ENCODE measurements around the gene SYT1. TPM values are rescaled to one million over a fixed set of nuclear protein-coding genes. Genes with fewer than 3 reads are reported as not detected.
"Not testable (repeated sequence)": the region's sequence is repeated elsewhere in the genome, so short reads cannot be mapped to it uniquely, and the experiment has no call there.

The SYT1 gene
- total RNA-seq: not detected

DNA sequence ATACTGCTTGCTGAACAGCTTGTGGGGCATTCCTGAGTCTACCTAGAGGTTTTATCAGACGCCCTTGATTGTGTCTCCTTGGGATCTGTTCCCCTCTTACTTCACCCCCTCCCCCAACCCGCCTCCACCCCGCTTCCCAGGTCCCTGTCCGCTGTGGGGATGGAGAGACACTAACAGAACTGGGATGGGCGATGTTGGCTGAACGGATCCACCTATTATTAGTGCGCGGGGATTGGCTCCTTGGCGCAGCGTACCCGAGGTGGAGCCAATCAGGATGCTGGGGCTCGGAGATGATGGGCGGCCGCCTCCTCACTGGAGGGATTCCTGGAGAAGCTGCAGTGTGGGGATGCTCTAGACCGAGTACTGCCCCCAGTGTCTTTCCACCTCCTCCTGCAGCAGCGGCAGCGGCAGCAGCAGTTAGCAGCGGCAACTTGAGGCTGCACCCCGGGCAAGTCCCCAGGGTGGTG, at the start of gene SYT1:
SYT1 (plus strand) TSS at position 372 of the 467 bp plus-strand sequence.
- H3K9me3 Mint-ChIP-seq (ENCODE audit: low read depth): no peaks in the 10 kb centered on the region
- DNase-seq: peak; percentile 3
- H3K4me1 Mint-ChIP-seq: peaks cover 7% of the 10 kb centered on the region
- no peak within 1 kb of the TSS for H3K27ac Mint-ChIP-seq
- intact Hi-C loops (cut with DNase I, micrococcal nuclease): no loop called here
- no peak within 1 kb of the TSS for H3K4me3 Mint-ChIP-seq
- POLR2A ChIA-PET: no interaction called here
- CTCF ChIA-PET: no interaction called here
- no peaks in the 10 kb centered on the region for H3K36me3 Mint-ChIP-seq (ENCODE audit: low read depth)
- no peak for ATAC-seq
- peaks cover 16% of the 10 kb centered on the region for H3K27me3 Mint-ChIP-seq

DNA sequence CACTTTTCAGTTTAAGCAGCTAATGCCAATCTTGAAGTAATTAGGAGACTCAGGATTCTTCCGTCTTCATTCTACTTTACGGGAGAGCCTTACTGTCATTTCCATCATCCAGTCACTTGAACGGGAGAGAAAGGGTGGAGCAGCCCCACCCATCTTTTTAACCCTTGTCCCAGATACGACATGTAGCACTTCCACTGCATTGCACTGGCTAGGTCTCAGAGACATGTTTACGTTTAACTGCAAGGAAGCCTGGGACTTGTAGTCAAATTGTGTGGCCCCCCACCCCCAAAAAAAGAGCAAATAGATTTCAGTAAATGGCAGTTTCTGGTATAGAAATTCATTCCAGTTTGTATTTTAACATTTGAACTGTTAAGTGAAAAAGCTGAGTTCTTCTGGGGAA, 46.1 kb upstream of the SYT1 start:
- ATAC-seq (no peak), DNase-seq (no peak)
- no peak overlapping the region for H3K27ac Mint-ChIP-seq
- H3K9me3 Mint-ChIP-seq (ENCODE audit: low read depth): peaks cover 14% of the 10 kb centered on the region
- H3K4me3 Mint-ChIP-seq: no peak overlapping the region
- ChIA-PET POLR2A (no interaction called here), CTCF (no interaction called here)
- intact Hi-C loops (cut with DNase I, micrococcal nuclease): no loop called here
- H3K36me3 Mint-ChIP-seq (ENCODE audit: low read depth): no peaks in the 10 kb centered on the region
- no peaks in the 10 kb centered on the region for H3K4me1 Mint-ChIP-seq
- no peaks in the 10 kb centered on the region for H3K27me3 Mint-ChIP-seq

DNA sequence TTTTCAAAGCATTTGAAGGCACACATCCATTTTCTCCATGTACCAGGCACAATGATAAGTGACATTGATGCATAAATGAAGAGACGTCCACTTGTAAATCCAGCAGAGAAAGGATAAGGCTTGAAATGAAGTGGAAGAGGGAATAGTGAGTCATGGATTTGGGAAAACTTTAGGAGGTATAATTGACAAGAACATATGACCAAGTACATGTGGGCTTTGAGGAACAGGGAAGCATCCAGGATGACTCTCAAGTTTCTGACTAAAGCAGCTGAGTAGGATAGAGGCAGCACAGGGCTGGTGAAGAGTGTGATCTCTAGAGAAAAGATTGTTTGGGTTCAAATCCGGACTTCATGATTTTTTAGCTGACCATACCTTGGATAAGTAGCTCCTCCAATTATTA, 43.6 kb upstream of the SYT1 start:
- Mint-ChIP-seq H3K4me1 (no peaks in the 10 kb centered on the region), H3K27me3 (no peaks in the 10 kb centered on the region), H3K9me3 (ENCODE audit: low read depth) (peaks cover 8% of the 10 kb centered on the region), H3K4me3 (no peak overlapping the region), H3K27ac (no peak overlapping the region), H3K36me3 (ENCODE audit: low read depth) (no peaks in the 10 kb centered on the region)
- ChIA-PET POLR2A (no interaction called here), CTCF (no interaction called here)
- intact Hi-C loops (cut with DNase I, micrococcal nuclease): no loop called here
- DNase-seq (no peak), ATAC-seq (no peak)

DNA sequence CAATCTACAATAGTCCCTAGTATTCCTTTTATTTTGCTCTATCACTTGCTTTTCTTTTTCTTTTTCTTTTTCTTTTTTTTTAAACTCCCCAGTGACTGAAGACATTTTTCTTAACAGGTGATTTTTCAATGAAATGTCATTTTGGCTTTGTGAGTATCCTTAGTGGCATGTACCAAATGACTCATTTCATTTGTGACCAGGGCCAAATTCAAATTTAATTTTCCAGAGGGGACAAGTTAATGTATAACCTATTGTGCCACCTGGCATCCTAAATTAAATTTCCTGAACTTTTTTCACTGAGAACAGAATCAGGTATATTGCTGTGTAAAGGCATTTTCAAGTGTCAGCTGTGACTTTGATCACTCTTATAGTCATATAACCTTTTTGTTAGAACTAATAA, 39.7 kb upstream of the SYT1 start:
- Mint-ChIP-seq H3K4me3 (no peak overlapping the region), H3K9me3 (ENCODE audit: low read depth) (no peaks in the 10 kb centered on the region), H3K4me1 (no peaks in the 10 kb centered on the region), H3K36me3 (ENCODE audit: low read depth) (no peaks in the 10 kb centered on the region), H3K27me3 (no peaks in the 10 kb centered on the region), H3K27ac (no peak overlapping the region)
- DNase-seq: no peak
- ChIA-PET POLR2A (no interaction called here), CTCF (no interaction called here)
- no peak for ATAC-seq
- intact Hi-C loops (cut with DNase I, micrococcal nuclease): no loop called here

DNA sequence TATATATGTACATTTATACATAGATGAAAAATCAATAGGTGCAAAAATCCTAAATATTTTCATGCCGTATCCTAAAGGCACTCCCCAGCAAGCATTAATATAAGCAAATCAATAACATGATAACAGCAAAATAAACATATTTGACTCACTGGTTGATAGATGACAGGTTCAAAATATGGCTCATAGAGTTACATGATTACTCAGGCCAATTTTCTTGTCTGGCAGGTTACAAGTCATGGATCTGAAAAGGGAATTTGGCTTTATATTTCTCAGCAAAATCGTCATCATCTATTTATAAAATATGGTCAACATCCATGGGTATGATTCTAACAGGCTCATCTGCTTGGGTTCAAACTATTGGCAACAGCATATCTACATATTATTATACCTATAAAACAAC, 34.9 kb upstream of the SYT1 start:
- Mint-ChIP-seq H3K27me3 (no peaks in the 10 kb centered on the region), H3K36me3 (ENCODE audit: low read depth) (no peaks in the 10 kb centered on the region), H3K4me1 (no peaks in the 10 kb centered on the region), H3K27ac (no peak overlapping the region), H3K4me3 (no peak overlapping the region), H3K9me3 (ENCODE audit: low read depth) (peaks cover 2% of the 10 kb centered on the region)
- DNase-seq: no peak
- ATAC-seq: no peak
- intact Hi-C loops (cut with DNase I, micrococcal nuclease): no loop called here
- CTCF ChIA-PET: no interaction called here
- POLR2A ChIA-PET: no interaction called here

DNA sequence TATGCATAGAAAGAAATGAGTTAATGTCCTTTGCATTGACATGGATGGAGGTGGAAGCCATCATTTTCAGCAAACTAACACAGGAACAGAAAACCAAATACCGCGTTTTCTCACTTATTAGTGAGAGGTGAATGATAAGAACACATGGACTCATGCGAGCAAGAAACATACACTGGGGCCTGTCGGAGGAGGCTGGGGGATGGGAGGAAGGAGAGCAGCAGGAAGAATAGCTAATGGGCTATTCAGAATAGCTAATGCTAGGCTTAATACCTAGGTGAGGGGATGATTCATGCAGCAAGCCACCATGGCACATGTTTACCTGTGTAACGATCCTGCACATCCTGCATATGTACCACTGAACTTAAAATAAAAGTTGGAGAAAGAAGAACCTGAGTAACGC, 29.1 kb upstream of the SYT1 start:
- ChIA-PET CTCF (no interaction called here), POLR2A (no interaction called here)
- no peak for DNase-seq
- Mint-ChIP-seq H3K27me3 (no peaks in the 10 kb centered on the region), H3K4me3 (no peak overlapping the region), H3K36me3 (ENCODE audit: low read depth) (no peaks in the 10 kb centered on the region), H3K4me1 (no peaks in the 10 kb centered on the region), H3K27ac (no peak overlapping the region), H3K9me3 (ENCODE audit: low read depth) (peaks cover 6% of the 10 kb centered on the region)
- intact Hi-C loops (cut with DNase I, micrococcal nuclease): no loop called here
- ATAC-seq: no peak

DNA sequence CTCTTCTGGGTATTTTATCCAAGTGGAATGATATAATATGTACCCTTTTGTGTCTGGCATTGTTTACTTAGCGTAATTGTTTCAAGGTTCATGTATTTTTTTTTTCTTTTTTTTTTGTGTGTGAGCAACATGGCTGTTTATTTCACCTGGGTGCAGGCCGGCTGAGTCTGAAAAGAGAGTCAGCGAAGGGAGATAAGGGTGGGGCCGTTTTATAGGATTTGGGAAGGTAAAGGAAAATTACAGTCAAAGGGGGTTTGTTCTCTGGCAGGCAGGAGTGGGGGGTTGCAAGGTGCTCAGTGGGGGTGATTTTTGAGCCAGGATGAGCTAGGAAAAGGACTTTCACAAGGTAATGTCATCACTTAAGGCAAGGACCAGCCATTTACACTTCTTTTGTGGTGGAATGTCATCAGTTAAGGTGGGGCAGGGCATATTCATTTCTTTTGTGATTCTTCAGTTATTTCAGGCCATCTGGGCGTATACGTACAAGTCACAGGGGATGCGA, 24.0 kb upstream of the SYT1 start:
- H3K36me3 Mint-ChIP-seq (ENCODE audit: low read depth); H3K27me3 Mint-ChIP-seq; H3K9me3 Mint-ChIP-seq (ENCODE audit: low read depth); H3K4me1 Mint-ChIP-seq; ATAC-seq; POLR2A ChIA-PET; DNase-seq; CTCF ChIA-PET; H3K4me3 Mint-ChIP-seq; H3K27ac Mint-ChIP-seq; intact Hi-C loops (cut with DNase I, micrococcal nuclease): not testable (repeated sequence)

DNA sequence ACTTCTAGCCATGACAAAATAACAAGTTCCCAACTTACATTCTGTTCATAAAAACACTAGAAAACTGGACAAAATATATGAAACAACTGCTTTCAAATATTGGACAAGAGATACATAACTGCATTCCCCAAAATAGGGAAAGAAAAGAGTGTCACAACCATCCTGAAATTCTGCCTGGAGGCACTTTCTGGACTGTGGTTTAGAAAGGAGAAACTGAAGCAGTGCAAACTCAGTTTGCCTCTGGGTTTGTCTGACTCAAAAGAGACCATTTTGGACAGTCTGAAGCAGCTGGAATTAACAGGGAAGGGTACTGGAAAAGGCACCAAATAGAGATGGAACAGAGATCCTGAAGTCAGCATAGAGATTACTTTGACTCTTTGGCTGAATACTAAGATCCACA, 11.3 kb upstream of the SYT1 start:
- no peak for ATAC-seq
- POLR2A ChIA-PET: interaction anchor here (0.6 kb wide), 1 partner anchor 382 kb away, joined by 3 read pairs; no protein-coding TSS in a partner anchor
- no peaks in the 10 kb centered on the region for H3K36me3 Mint-ChIP-seq (ENCODE audit: low read depth)

DNA sequence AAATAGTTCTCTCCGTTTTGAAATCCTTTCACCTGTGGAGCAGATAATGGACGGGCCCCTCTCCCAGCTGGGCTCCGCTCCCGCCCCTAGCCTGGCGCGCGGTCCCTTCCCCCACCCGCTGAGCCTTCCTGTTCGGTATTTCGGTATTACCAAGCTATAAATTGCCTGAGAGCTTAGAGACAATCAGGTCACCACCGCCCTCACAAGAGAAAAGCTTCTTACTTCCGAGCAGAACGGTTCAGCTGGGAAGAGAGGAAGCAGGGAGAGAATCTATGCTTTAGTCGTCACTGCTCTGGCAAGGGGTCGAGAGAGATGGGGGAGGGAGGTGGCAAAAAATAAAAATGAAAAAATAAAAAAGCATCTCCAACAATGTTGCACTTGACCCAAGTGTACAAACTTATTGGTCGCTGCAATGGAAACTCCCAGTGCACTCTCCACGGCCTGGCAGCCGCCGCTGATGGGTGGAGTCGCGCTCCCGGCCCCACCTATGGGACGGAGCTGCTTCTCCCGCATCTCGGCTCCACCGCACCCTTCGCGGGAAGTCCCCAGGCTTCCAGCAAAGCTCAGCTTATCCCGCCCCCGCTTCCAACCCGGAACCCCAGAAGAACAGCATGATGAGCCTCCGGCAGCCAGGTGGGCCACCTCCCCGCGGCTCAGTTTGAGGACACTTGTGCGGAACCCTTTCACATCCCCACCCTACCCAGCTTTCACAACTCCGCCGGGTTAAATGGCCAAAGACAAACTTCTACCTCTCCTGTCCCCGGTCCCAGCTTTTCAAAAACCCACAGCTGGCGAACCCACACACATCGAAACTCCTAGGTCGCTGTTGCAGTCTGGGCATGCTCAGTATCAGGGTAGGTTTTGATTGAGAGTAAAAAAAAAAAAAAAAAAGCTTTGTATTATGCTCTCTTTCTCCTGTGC, 832 bp upstream of the SYT1 start:
- intact Hi-C loops (cut with DNase I, micrococcal nuclease): no loop called here
- POLR2A ChIA-PET: no interaction called here
- Mint-ChIP-seq H3K4me3 (no peak overlapping the region), H3K27ac (no peak overlapping the region), H3K36me3 (ENCODE audit: low read depth) (no peaks in the 10 kb centered on the region), H3K9me3 (ENCODE audit: low read depth) (no peaks in the 10 kb centered on the region), H3K4me1 (peaks cover 7% of the 10 kb centered on the region), H3K27me3 (peaks cover 16% of the 10 kb centered on the region)
- ATAC-seq (no peak), DNase-seq (peak; percentile 8)
- CTCF ChIA-PET: interaction anchor here (0.6 to 0.9 kb wide), 2 partner anchors 14 to 671 kb away, joined by 3 read pairs; no protein-coding TSS in a partner anchor

More for the DNA sequence above, 11.3 kb upstream of the SYT1 start:
- peaks cover 7% of the 10 kb centered on the region for H3K9me3 Mint-ChIP-seq (ENCODE audit: low read depth)
- H3K4me1 Mint-ChIP-seq: no peaks in the 10 kb centered on the region
- no peak for DNase-seq
- CTCF ChIA-PET: no interaction called here
- H3K27ac Mint-ChIP-seq: no peak overlapping the region
- no peaks in the 10 kb centered on the region for H3K27me3 Mint-ChIP-seq
- intact Hi-C loops (cut with DNase I, micrococcal nuclease): no loop called here
- H3K4me3 Mint-ChIP-seq: no peak overlapping the region

DNA sequence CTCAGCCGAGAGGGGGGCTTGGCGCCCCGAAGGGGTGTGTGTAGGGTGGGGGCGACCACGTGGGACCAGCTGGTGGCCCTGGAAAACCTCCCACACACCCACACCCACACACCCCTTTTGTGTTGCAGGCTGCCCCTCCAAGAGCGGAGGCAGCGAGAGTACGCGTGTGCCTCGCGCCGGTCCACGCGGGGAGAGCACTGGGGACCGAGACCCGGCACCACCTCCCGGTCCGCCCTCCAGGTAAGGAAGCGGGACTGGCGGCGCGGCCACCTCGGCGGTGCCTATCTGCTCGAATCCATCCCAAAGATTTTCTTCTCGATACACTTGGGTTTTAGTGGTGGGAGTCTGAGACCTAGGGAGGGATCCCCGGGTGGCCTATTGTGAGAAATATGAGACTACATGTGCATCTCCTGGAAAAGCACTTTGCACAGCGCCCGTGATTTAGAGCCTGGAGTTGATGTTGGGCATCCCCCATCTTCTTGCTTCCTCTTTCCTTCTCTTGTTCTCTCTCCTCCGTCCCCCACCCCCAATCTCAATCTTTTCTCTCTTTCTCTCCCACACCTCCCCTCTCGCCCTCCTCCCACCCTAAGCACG, 393 bp downstream of the SYT1 start:
- ChIA-PET CTCF (no interaction called here), POLR2A (no interaction called here)
- H3K9me3 Mint-ChIP-seq (ENCODE audit: low read depth): no peaks in the 10 kb centered on the region
- no peak for ATAC-seq
- intact Hi-C loops (cut with DNase I, micrococcal nuclease): no loop called here
- peaks cover 16% of the 10 kb centered on the region for H3K27me3 Mint-ChIP-seq
- H3K4me1 Mint-ChIP-seq: peaks cover 7% of the 10 kb centered on the region
- no peaks in the 10 kb centered on the region for H3K36me3 Mint-ChIP-seq (ENCODE audit: low read depth)
- no peak for DNase-seq
- no peak overlapping the region for H3K27ac Mint-ChIP-seq
- no peak overlapping the region for H3K4me3 Mint-ChIP-seq

DNA sequence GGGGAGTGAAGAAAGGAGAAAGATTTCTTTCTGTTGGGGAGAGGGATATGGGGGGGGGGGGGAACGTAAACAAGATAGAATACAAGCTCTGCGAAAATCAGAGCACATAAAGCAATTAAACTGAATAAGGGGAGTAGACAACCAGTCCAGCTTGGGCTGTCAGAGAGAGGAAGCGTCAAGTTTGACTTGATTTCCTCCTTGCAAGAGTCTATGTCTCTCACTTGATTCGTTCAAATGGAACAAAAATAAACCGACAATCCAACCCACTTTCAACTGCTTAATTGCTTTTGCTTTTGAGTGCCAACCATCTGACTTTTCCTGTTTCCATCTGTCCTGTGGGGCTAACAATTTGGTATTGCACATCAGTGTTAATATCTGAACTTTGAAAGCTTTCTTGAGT, 942 bp downstream of the SYT1 start:
- Mint-ChIP-seq H3K27me3 (peaks cover 16% of the 10 kb centered on the region), H3K4me3 (no peak overlapping the region), H3K9me3 (ENCODE audit: low read depth) (no peaks in the 10 kb centered on the region), H3K4me1 (peaks cover 7% of the 10 kb centered on the region), H3K27ac (no peak overlapping the region), H3K36me3 (ENCODE audit: low read depth) (no peaks in the 10 kb centered on the region)
- ChIA-PET CTCF (no interaction called here), POLR2A (no interaction called here)
- ATAC-seq: no peak
- intact Hi-C loops (cut with DNase I, micrococcal nuclease): no loop called here
- DNase-seq: no peak

DNA sequence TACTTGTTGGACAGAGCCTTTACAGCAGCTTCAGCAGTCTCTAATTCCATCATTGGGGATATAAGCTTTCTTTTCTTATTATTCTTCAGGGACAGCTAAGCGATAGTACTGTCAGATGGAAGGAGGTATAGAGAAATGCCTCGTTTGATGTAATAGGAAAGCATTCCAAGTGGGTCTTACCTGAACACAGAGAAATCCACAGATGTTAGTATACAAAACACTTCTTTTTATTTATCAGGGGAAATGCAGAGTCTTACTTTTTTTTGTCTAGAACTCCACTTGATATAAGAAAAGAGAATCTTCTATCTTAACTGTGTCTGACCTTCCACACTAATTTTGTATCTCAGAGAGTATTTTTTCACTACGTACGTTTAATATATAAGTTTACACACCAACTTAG, 1.9 kb downstream of the SYT1 start:
- H3K27me3 Mint-ChIP-seq: peaks cover 16% of the 10 kb centered on the region
- ATAC-seq (no peak), DNase-seq (no peak)
- no peaks in the 10 kb centered on the region for H3K36me3 Mint-ChIP-seq (ENCODE audit: low read depth)
- H3K9me3 Mint-ChIP-seq (ENCODE audit: low read depth): no peaks in the 10 kb centered on the region
- POLR2A ChIA-PET: no interaction called here
- H3K4me1 Mint-ChIP-seq: peaks cover 7% of the 10 kb centered on the region
- intact Hi-C loops (cut with DNase I, micrococcal nuclease): no loop called here
- no peak overlapping the region for H3K27ac Mint-ChIP-seq
- H3K4me3 Mint-ChIP-seq: no peak overlapping the region
- CTCF ChIA-PET: no interaction called here

Measured in activated CD4-positive, alpha-beta T cell treated with anti-CD3 and anti-CD28 coated beads for 36 hours (primary cell).